Neural cell (in vitro differentiated cells): ENCODE results near the gene PLD6. TPM values are rescaled to one million over a fixed set of nuclear protein-coding genes. Genes with fewer than 3 reads are reported as not detected.

Experiments
- H2AFZ ChIP-seq: fragments of 200-600, 300-800 bp; sonication (generic), shearing (Covaris generic); 2 replicates; pipeline ENCODE4 v1.6.0; 2014; ENCODE audit warnings: low read depth, mild to moderate bottlenecking, antibody characterized with exemption, low read length, moderate library complexity
- H3F3A ChIP-seq: fragments of 200-600 bp; shearing (Covaris generic); 2 replicates; pipeline ENCODE4 v1.6.1; 2016; ENCODE audit warnings: mild to moderate bottlenecking, moderate library complexity, mixed read lengths, antibody characterized with exemption, low read length; ENCODE audit not compliant: insufficient read depth, poor library complexity, severe bottlenecking
- H3K27ac ChIP-seq: fragments of 200-600, 300-800 bp; sonication (generic), shearing (Covaris generic); 2 replicates; pipeline ENCODE4 v1.5.1; 2014; ENCODE audit warnings: mild to moderate bottlenecking, low read length, moderate library complexity
- H3K27me3 ChIP-seq: fragments of 300-800, 200-600 bp; sonication (generic), shearing (Covaris generic); 2 replicates; pipeline ENCODE4 v1.6.0; 2014; ENCODE audit warnings: mild to moderate bottlenecking, low read depth, low read length, moderate library complexity; ENCODE audit not compliant: insufficient read depth
- H3K36me3 ChIP-seq: fragments of 300-800, 200-600 bp; sonication (generic), shearing (Covaris generic); 2 replicates; pipeline ENCODE4 v1.5.1; 2014; ENCODE audit warnings: mild to moderate bottlenecking, antibody characterized with exemption, low read length, moderate library complexity; ENCODE audit not compliant: insufficient read depth
- H3K4me2 ChIP-seq: fragments of 300-800, 200-600 bp; sonication (generic), shearing (Covaris generic); 2 replicates; pipeline ENCODE4 v1.6.0; 2014; ENCODE audit warnings: mild to moderate bottlenecking, low read length
- H3K4me3 ChIP-seq: fragments of 300-800, 200-600 bp; sonication (generic), shearing (Covaris generic); 2 replicates; pipeline ENCODE4 v1.5.1; 2014; ENCODE audit warnings: mild to moderate bottlenecking, low read length, moderate library complexity
- H3K79me2 ChIP-seq: fragments of 200-600 bp; shearing (Covaris generic); replicated peaks from 2 replicates; pipeline ENCODE4 v1.6.0; 2014; ENCODE audit warnings: mild to moderate bottlenecking, low read length, moderate library complexity; ENCODE audit not compliant: insufficient read depth
- H3K9ac ChIP-seq: fragments of 300-800, 200-600 bp; sonication (generic), shearing (Covaris generic); 2 replicates; pipeline ENCODE4 v1.6.1; 2016; ENCODE audit warnings: mild to moderate bottlenecking, low read length, mixed read lengths
- H3K9me2 ChIP-seq: fragments of 200-600 bp; shearing (Covaris generic); 2 replicates; pipeline ENCODE4 v1.6.1; 2016; ENCODE audit warnings: mild to moderate bottlenecking, low read length, mixed read lengths; ENCODE audit not compliant: insufficient read depth
- H3K9me3 ChIP-seq: fragments of 200-600, 300-800 bp; sonication (generic), shearing (Covaris generic); 2 replicates; pipeline ENCODE4 v1.6.1; 2016; ENCODE audit warnings: mild to moderate bottlenecking, mixed run types, low read length, moderate library complexity, mixed read lengths
- H4K20me1 ChIP-seq: fragments of 200-600 bp; shearing (Covaris generic); 2 replicates; pipeline ENCODE4 v1.6.1; 2016; ENCODE audit warnings: mild to moderate bottlenecking, mixed run types; ENCODE audit not compliant: insufficient read depth
- CTCF ChIP-seq: fragments of 450-650 bp; IDR thresholded peaks from 2 replicates; pipeline ENCODE4 v1.5.1; 2014; ENCODE audit warnings: antibody characterized with exemption, mild to moderate bottlenecking, moderate library complexity; ENCODE audit not compliant: poor library complexity, severe bottlenecking
- EP300 ChIP-seq: fragments of 450-650 bp; conservative IDR thresholded peaks from 2 replicates; pipeline ENCODE4 v1.6.1; 2014; ENCODE audit warnings: antibody characterized with exemption, mild to moderate bottlenecking, moderate library complexity; ENCODE audit not compliant: poor library complexity, severe bottlenecking
- EZH2 ChIP-seq: fragments of 200-600, 300-800 bp; shearing (Covaris generic), sonication (generic); IDR thresholded peaks from 2 replicates; pipeline ENCODE4 v1.6.1; 2014; ENCODE audit warnings: antibody characterized with exemption, low read length, borderline replicate concordance, mild to moderate bottlenecking; ENCODE audit not compliant: insufficient read depth, poor library complexity, severe bottlenecking
- RAD21 ChIP-seq: fragments of 450-650 bp; conservative IDR thresholded peaks from 2 replicates; pipeline ENCODE4 v1.6.1; 2014; ENCODE audit warnings: antibody characterized with exemption, mild to moderate bottlenecking, moderate library complexity
- REST ChIP-seq: IDR thresholded peaks from 2 replicates; pipeline ENCODE4 v1.6.1; 2012; ENCODE audit warnings: borderline replicate concordance
- SMC3 ChIP-seq: fragments of 450-650 bp; conservative IDR thresholded peaks from 2 replicates; pipeline ENCODE4 v1.6.1; 2014; ENCODE audit warnings: antibody characterized with exemption, mild to moderate bottlenecking, moderate library complexity; ENCODE audit not compliant: poor library complexity
- TAF1 ChIP-seq: IDR thresholded peaks from 2 replicates; pipeline ENCODE4 v1.6.1; 2012; ENCODE audit warnings: low read depth
- polyA plus RNA-seq: library from polyadenylated mRNA; depleted of rRNA; stranded (reverse); fragments of >200 nt; gene quantifications from 2 replicates; pipeline ENCODE4 v1.2.3, GENCODE V29; 2014

PLD6 gene
- polyA plus RNA-seq, 1 donor from 2014 or later: 2.0 TPM

- no peak overlapping the region for H3K4me3 ChIP-seq
- no peaks in the 10 kb centered on the region for H3K27me3 ChIP-seq
- H3K27ac ChIP-seq: no peak overlapping the region
- H2AFZ ChIP-seq: no peak overlapping the region
- H3K4me2 ChIP-seq: no peak overlapping the region
- no peak for TF ChIP-seq EZH2
- TF ChIP-seq CTCF: no peak
- no peak for TF ChIP-seq REST
- TF ChIP-seq TAF1: no peak
- TF ChIP-seq EP300: no peak
- TF ChIP-seq SMC3: no peak
- TF ChIP-seq RAD21: no peak
- no peaks in the 10 kb centered on the region for H3F3A ChIP-seq
- H3K9ac ChIP-seq: no peak overlapping the region
- H3K9me3 ChIP-seq: no peaks in the 10 kb centered on the region
- H3K9me2 ChIP-seq: no peaks in the 10 kb centered on the region
- H3K79me2 ChIP-seq: no peaks in the 10 kb centered on the region
- H4K20me1 ChIP-seq: no peaks in the 10 kb centered on the region
- H3K36me3 ChIP-seq: no peaks in the 10 kb centered on the region
These were observed 49.1 kb downstream of the PLD6 start for GRCh38 chr17:17157041-17157440.

- Histone ChIP-seq H3K27me3 (no peaks in the 10 kb centered on the region), H3K27ac (no peak overlapping the region), H3K9ac (no peak overlapping the region), H3F3A (no peaks in the 10 kb centered on the region), H3K79me2 (no peaks in the 10 kb centered on the region), H4K20me1 (no peaks in the 10 kb centered on the region), H3K4me3 (no peak overlapping the region), H3K4me2 (no peak overlapping the region), H2AFZ (no peak overlapping the region), H3K9me2 (no peaks in the 10 kb centered on the region), H3K9me3 (no peaks in the 10 kb centered on the region), H3K36me3 (no peaks in the 10 kb centered on the region)
- TF ChIP-seq REST (no peak), RAD21 (no peak), TAF1 (no peak), EP300 (no peak)
These were observed 49.6 kb downstream of the PLD6 start for GRCh38 chr17:17156511-17156910.
